Motor neuron (in vitro differentiated cells): ENCODE results near the gene STK24. TPM values are rescaled to one million over a fixed set of nuclear protein-coding genes. Genes with fewer than 3 reads are reported as not detected.

ENCODE experiments used
- ATAC-seq, 8 experiments: fragments of 200-7000 bp; cut with Tn5 transposase; replicated peaks in 6 of 8; 2 replicates each; pipeline ENCODE4 v1.8.0; 2021; ENCODE audit warnings: mild to moderate bottlenecking in 8 of 8, moderate library complexity in 8 of 8
- H3K27ac ChIP-seq, 2 donors: fragments of 250-450 bp; sonication (Bioruptor Pico); 2 replicates each; pipeline ENCODE4 v1.9.0; 2021; ENCODE audit warnings: antibody characterized with exemption in 2 of 2, mild to moderate bottlenecking in 2 of 2, moderate library complexity in 1 of 2
- H3K4me1 ChIP-seq, 2 donors: fragments of 250-450 bp; sonication (Bioruptor Pico); replicated peaks in 1 of 2; 2 replicates each; pipeline ENCODE4 v1.6.1; 2021; ENCODE audit warnings: antibody characterized with exemption in 2 of 2, mild to moderate bottlenecking in 2 of 2, moderate library complexity in 1 of 2
- H3K4me3 ChIP-seq, 5 donors: fragments of 250-450 bp; sonication (Bioruptor Pico); 2 replicates each; pipeline ENCODE4 v1.9.0; 2021; ENCODE audit warnings: antibody characterized with exemption in 5 of 5, mild to moderate bottlenecking in 5 of 5, moderate library complexity in 4 of 5
- whole genome bisulfite sequencing, 10 experiments: fragments of 450-650 bp; shearing (Covaris generic); methylation state at CpG; one replicate each; pipeline ENCODE4 v1.0.0; 2022; 5-methylcytosine and 5-hydroxymethylcytosine counted together
- in situ Hi-C, 9 experiments: fragments of 400-800 bp; cut with MboI; loops; one replicate each; pipeline ENCODE4 v1.15.0; 2021; ENCODE audit warnings: low sequenced_read_pairs in 9 of 9, low pct_unique_long_range_greater_than_20kb in 2 of 9; ENCODE audit not compliant: unreplicated experiment in 9 of 9
- total RNA-seq, 8 experiments: library from RNA; unstranded; fragments of 300-600 nt; gene quantifications; 2 replicates each; pipeline versions ENCODE4 v1.2.3 to v1.2.4, GENCODE V29; 2022

Gene STK24
- total RNA-seq, 8 experiments from 2014 or later = 25.9 to 60.0 (median 43.5) TPM

DNA sequence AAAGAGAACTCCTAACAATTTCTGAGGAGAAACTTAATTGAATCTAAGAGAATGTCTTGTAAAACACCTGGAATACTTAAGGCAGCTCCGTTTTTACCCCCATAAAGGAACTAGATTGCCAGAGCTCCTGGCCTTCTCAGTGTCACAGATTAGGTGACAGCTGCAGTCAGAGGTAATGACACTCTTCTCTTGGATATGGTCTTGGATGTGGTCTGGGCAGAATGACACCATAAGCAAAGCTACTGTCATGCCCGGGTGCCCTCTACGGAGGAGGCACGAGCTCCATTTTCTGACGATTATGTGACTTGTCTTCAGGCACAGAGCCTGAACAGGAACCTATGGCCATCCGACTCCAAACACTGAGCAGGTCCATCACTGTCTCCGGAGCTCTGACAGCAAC, 46.7 kb downstream of the STK24 start:
- in situ Hi-C loops = no loop called here
- Histone ChIP-seq H3K4me3 (no peak overlapping the region), H3K27ac (no peak overlapping the region), H3K4me1 (peaks cover 6 to 8% of the 10 kb centered on the region in 2 donors)
- no peak for ATAC-seq
- 80 to 100% (median 88%) methylated on average over 2 to 7 of the region's 7 CpGs; no CpG with 5 or more reads in 3 of the 10 experiments for WGBS, 10 experiments

DNA sequence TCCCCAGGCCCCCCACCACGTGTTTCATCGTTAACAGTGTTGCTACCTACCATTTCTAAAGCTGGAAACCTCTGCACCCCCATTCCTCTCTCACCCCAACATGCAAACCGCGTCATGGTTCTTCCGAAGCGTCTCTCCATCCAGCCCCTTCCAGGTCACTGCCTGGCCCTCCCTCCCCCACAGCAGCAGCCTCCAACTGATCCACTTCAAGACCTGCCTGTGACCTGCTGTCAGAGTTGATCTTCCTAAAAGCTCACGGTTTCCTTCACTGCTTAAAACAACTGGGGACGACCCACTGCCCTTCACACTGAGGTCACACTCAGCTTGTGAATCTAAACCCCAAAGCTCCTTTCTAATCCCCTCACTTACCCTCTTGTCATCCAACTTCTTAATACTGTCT, 47.7 kb downstream of the STK24 start:
- in situ Hi-C loops = no loop called here
- Histone ChIP-seq H3K4me3 (no peak overlapping the region), H3K27ac (no peak overlapping the region), H3K4me1 (peaks cover 16 to 18% of the 10 kb centered on the region in 2 donors)
- WGBS, 10 experiments = 80 to 100% (median 85%) methylated on average over 1 to 6 of the region's 8 CpGs; no CpG with 5 or more reads in 6 of the 10 experiments
- no peak for ATAC-seq

DNA sequence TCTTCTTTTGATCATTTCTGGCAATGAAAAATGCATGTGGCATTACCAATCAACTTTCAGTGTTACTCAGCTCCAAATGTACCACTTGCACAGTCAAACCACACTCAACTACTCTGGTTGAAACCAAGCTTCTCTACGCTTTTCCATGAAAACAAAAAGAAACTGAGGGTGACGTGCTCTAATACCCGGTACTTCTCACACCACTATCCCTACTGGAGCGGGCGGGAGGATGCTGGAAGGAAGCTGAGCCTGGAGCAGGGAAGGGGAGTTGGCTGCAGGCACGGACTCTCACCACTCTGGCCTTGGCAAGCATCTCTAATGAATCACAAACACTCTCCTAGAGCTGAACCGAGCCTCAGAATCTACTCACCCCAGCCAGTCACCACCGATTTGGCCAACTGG, 48.2 kb downstream of the STK24 start:
- ATAC-seq = peak in 2 of 8 experiments; percentile 37 to 46
- in situ Hi-C loops = no loop called here
- Histone ChIP-seq H3K4me1 (peaks cover 18 to 23% of the 10 kb centered on the region in 2 donors), H3K27ac (no peak overlapping the region), H3K4me3 (no peak overlapping the region)
- WGBS, 10 experiments = 40 to 100% (median 86%) methylated on average over 1 to 5 of the region's 8 CpGs; no CpG with 5 or more reads in 4 of the 10 experiments

DNA sequence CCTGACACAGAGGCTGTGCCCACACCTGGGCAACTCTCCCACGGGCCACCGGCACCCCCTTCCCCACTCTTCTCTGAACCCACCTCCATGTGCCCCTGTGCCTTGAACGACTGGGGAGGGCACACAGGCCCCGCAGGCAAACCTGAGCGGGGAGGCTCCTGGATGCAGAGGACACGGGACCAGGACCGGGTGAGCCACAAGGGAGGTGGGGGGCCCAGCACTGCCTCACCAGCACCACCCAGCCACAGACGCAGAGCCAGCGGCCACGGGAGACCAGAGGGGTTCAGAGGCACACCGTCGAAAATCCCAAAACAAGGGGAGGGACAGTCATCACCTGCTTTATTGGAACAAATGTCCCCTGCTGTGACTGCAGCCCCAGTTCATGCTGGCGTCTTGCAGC, 49.4 kb downstream of the STK24 start:
- Histone ChIP-seq H3K27ac (no peak overlapping the region), H3K4me3 (no peak overlapping the region), H3K4me1 (peaks cover 18 to 30% of the 10 kb centered on the region in 2 donors)
- 100% methylated on average over 1 to 3 of the region's 13 CpGs; no CpG with 5 or more reads in 6 of the 10 experiments for WGBS, 10 experiments
- ATAC-seq = no peak
- in situ Hi-C loops = no loop called here

DNA sequence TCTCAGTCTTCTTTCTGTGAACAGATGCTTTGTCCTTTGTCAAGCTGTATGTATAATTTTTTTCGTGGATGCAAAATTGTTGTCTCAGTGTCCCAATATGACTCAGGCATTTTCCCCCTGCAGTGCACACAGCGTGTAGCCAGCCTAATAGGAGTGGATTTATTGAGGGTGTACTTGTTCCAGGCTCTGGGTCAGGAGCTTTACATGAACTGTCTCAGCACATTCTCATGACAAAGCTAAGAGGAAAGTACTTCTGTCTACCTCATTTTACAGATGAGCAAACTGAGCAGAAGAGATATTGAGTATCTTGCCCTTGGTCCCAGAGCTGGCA, 50.8 kb downstream of the STK24 start:
- H3K4me1 ChIP-seq = peaks cover 18 to 35% of the 10 kb centered on the region in 2 donors
- in situ Hi-C loops = no loop called here
- peak in 1 of 8 experiments; percentile 31 for ATAC-seq
- WGBS, 10 experiments = 10 to 100% (median 92%) methylated on average over 1 to 2 of the region's 2 CpGs; no CpG with 5 or more reads in 2 of the 10 experiments
- no peak overlapping the region for H3K27ac ChIP-seq
- no peak overlapping the region for H3K4me3 ChIP-seq

DNA sequence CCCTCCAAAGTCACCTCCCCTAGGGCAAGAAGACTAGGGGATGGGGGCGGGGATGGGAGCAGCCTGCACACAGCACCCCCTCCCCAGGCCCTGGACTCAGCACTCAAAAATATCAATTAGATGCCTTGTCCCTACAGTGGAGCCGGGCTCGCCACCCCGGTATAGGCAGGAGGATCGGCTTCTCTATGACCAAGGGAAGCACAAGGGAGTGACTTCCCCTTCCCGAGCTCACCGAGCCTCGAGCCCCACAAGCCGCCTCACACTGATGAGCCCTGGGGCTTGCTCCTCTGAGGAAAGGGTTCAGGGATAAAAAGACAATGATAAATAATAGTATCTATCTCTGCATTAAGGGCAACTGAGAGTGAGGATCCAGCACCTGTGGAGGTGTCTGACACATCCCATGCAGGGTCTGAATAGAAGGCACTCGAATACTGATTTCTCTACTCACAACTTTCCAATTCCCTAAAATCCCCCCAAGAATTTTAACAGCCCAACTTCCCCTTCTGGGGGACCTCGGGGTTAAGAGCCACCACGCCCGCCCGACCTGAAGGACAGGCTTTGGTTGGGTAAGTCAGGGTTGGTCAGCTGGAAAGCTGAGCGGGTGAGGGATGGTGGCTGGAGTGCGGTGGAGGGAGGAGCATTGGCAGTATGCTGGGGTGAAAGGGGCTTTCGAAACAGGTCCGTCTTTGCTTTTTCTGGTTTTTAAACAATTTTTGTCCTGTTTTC, 51.3 kb downstream of the STK24 start:
- Histone ChIP-seq H3K27ac (peak overlapping the region in 1 of 2 donors; percentile 69), H3K4me3 (no peak overlapping the region), H3K4me1 (peaks cover 18 to 37% of the 10 kb centered on the region in 2 donors)
- in situ Hi-C loops = no loop called here
- 20 to 100% (median 79%) methylated on average over 1 to 8 of the region's 18 CpGs; no CpG with 5 or more reads in 4 of the 10 experiments for WGBS, 10 experiments
- ATAC-seq = peak in 4 of 8 experiments; percentile 19 to 39 (median 24)

DNA sequence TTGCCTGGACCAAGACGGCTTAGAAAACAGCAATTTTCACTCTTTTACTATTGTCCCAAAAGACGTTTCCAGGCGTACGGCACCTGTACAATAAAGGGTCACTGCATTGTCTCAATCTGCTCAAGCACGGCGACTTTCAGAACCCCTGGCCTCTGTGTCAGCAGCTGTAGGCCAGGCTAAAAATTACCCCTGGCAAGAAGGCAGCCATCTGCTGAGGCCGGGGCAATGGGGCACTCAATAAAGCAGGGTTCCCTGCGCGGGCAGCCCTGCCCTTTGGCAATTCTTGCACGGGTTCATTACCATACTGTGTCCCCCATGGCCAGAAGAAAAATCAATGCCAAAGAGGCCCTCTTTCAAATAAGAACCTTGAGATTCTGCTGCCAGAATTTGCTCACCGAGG, 52.1 kb downstream of the STK24 start:
- WGBS, 10 experiments = 27 to 100% (median 82%) methylated on average over 2 to 11 of the region's 11 CpGs; no CpG with 5 or more reads in 3 of the 10 experiments
- no peak overlapping the region for H3K4me3 ChIP-seq
- in situ Hi-C loops = no loop called here
- H3K4me1 ChIP-seq = peaks cover 18 to 46% of the 10 kb centered on the region in 2 donors
- ATAC-seq = peak in 6 of 8 experiments; percentile 17 to 54 (median 50)
- H3K27ac ChIP-seq = peak overlapping the region; percentile 2 to 69

DNA sequence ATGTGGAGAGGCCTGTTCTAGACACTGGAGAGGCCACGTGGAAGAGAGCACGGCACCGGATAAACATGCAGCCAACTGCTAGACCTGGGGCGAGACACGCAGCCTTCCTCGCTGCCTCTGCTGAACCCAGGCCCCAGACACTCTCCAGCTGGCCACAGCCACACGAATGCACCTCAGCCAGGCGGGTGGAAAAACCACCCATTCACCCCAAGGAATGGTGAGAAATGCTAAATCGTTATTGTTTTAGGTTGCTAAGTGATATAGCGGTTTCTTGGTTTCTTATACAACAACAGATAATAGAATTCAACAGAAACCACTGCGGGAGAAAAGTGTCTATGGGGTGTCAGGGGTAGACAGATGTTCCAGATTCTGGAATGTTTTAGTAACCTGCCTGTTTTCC, 52.5 kb downstream of the STK24 start:
- WGBS, 10 experiments = 66 to 100% (median 79%) methylated on average over 1 to 3 of the region's 11 CpGs; no CpG with 5 or more reads in 3 of the 10 experiments
- H3K27ac ChIP-seq = peak overlapping the region in 1 of 2 donors; percentile 69
- ATAC-seq = peak in 5 of 8 experiments; percentile 35 to 58 (median 43)
- H3K4me3 ChIP-seq = no peak overlapping the region
- in situ Hi-C loops = no loop called here
- H3K4me1 ChIP-seq = peaks cover 18 to 47% of the 10 kb centered on the region in 2 donors

DNA sequence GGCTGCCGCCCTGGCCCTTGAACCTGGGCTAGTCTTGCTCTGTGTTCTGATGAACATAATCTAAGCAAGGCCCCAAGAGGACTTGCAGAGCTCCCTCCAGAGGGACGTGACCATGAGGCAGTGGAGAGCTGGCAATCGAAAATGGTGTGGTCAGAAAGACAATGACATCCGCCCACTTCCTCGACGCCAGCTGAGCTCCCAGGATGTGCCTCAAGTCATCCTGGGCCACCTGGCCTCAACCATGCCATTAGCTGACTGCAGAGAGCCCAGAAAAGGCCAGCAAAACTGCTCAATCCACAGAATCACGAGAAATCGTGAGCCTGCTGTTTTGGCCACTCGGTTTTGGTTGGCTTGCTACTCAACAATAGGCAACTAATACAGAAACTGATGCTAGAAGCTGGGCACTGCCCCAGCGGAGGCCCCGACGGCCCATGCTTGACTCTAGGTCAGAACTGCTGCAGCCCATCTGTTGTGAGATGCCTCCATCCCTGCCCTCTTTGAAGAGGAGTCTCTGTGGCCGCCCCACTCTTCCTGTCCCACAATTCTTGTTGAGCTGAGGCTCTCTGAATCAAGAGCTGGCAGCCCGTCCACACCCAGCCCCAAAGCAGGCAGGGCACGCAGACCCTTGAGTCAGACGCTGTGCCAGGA, 53.3 kb downstream of the STK24 start:
- Histone ChIP-seq H3K27ac (no peak overlapping the region), H3K4me1 (peaks cover 18 to 47% of the 10 kb centered on the region in 2 donors), H3K4me3 (no peak overlapping the region)
- 71 to 96% (median 92%) methylated on average over 5 to 13 of the region's 16 CpGs; no CpG with 5 or more reads in 6 of the 10 experiments for WGBS, 10 experiments
- peak in 1 of 8 experiments; percentile 50 for ATAC-seq
- in situ Hi-C loops = no loop called here

DNA sequence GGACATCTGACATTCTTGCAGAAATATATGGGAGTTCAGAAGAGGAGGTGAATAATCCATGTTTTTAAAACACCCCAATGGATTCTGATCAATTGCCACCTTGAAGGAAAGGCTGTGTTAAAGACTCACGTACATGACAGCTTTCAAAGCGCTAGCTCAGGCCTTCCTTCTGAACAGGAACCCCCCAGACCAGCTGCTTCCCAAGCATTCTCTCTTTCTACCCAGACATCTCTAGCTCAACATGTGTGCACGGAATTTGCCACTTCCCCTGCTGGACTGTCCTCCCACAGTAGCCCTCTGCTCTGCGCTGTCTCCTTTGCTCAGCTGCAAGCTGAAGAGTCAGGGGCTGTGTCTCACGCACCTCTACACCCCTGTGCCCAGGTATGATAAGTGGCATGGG, 54.5 kb downstream of the STK24 start:
- ATAC-seq = no peak
- peaks cover 18 to 47% of the 10 kb centered on the region in 2 donors for H3K4me1 ChIP-seq
- no peak overlapping the region for H3K4me3 ChIP-seq
- in situ Hi-C loops = no loop called here
- 80 to 100% (median 100%) methylated on average over 1 to 5 of the region's 5 CpGs; no CpG with 5 or more reads in 4 of the 10 experiments for WGBS, 10 experiments
- no peak overlapping the region for H3K27ac ChIP-seq

DNA sequence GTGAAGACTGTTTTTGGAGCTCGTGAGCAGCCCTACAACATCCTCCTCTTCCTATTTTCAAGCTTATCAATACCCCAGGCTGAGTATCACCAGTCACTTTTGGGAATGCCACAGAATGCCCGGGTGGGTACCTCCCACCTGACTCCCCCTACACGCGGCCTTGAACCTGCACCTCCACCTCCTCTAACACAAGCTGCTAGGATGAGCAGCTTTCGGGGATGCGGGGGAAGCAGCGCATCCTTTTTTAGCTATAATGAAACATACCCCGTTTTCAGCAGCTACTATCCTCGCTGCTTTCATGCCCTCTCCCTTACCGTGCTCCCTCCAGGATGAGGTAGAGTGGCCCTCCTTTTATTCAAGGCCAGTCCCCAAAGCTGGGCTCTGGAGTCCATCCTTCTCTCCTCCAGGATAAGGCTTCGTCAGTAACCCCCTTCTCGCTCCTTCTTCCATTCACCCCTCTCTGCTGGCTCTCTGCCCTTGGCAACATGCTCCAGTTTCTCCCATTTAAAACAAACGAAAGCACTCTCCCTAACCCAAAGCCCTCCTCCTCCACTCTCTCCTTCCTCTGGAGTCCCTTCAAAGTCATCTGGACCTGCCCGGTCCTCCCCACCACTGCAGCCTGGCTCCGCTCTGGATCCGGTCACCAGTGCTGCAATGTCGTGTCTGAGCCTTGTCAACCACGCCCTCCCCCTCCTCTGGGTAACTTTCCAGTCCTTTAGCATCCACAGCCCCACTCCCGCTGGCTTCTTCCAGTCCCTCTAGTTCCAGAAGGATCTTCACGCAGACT, 55.3 kb downstream of the STK24 start:
- 20 to 100% (median 87%) methylated on average over 1 to 13 of the region's 20 CpGs; no CpG with 5 or more reads in 1 of the 10 experiments for WGBS, 10 experiments
- ATAC-seq = peak in 2 of 8 experiments; percentile 27 to 58
- H3K27ac ChIP-seq = no peak overlapping the region
- in situ Hi-C loops = no loop called here
- H3K4me3 ChIP-seq = no peak overlapping the region
- H3K4me1 ChIP-seq = peaks cover 18 to 47% of the 10 kb centered on the region in 2 donors

DNA sequence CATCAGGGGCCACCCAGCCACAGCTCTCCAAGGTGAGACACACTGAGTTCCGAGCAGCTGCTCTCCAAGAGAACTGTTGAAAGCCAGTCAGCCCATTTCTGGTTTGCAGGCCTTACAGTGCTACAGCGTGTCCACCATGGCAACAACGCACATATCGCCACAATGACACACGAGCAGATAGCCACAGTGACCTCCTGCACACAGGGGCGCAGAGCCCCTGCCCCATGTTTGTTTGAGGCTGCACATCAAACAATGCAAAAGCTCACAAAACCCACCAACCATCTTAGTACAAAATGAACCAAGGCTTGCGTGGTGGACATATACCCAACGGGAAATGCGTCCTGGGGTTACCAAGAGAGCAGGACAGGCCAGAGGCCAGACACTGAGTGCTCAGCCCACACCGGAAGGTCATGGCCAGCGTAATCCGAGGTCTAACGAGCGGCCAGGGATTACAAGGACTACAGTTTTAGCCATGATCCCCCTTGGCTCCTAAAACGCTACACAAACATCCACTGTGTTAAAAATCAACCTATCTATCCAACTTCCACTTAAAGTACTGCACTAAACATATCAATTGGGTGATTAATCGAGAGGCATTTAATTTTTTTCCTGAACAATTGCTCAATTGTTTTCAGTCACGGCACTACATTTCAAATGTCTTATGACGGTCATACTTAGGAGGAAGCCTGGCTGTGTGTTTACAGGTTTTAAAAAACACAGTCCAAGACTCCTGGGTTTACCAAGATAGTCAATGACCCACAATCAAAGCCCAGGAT, 56.0 kb downstream of the STK24 start:
- WGBS, 10 experiments = 73 to 100% (median 93%) methylated on average over 1 to 9 of the region's 18 CpGs; no CpG with 5 or more reads in 1 of the 10 experiments
- in situ Hi-C loops = no loop called here
- H3K4me3 ChIP-seq = no peak overlapping the region
- H3K4me1 ChIP-seq = peaks cover 21 to 46% of the 10 kb centered on the region in 2 donors
- no peak overlapping the region for H3K27ac ChIP-seq
- peak in 1 of 8 experiments; percentile 21 for ATAC-seq
